ENCODE data around the gene OR8B3. TPM values are rescaled to one million over a fixed set of nuclear protein-coding genes. Genes with fewer than 3 reads are reported as not detected.
"Not testable (repeated sequence)": the region's sequence is repeated elsewhere in the genome, so short reads cannot be mapped to it uniquely, and the experiment has no call there.

OR8B3 gene
- total and polyA plus RNA-seq, 10 of the 15 experiments (the other 5 are each of a cell fraction or from before 2014, with no cell fraction given), result not detected

DNA sequence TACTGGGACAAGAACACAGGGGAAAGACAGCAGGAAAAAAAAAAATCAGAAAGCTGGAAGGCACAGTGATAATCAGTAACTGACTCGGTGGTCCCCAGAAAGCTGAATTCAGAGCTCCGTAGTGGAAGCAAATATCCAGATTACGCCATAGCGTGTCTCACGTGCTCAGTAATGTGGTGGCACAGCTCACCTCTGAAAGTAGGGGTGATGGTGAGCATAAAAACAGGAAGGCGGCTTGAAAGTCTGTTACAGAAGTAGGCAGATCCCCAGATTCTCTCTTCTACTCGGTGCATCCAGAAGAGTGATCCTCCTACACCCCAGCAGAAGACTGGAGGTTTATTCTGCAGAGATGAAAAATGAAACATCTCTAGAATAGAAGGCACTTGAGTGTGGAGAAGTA is 11.1 kb upstream of the OR8B3 start (continued):
- TF ChIP-seq ZBTB40 (IDR thresholded peaks at IDR 0.05; ENCODE audit: borderline replicate concordance), result no peak

DNA sequence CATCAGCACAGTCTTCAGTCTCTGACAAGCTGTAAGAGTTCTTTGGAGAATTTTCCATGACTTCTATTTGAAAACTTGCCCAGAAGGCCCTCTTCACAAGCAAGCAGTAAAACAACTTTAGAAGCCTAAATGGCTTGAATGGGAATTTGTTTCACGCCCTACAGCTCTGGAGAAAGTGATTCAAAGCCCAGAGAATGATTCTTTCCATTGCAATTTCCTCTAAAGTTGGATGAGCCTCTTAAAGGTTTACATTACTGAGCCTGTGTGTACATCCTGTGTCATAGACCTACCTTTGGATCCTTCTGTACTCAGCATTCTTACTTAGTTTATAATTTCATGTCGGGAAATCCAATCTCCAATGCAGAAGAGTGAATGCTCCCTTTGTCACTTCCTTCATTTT is 6.8 kb upstream of the OR8B3 start:
- Histone ChIP-seq H4K20me1 (ENCODE audit: control insufficient read depth, insufficient read depth) (no peaks in the 10 kb centered on the region), H3K4me2 (ENCODE audit: control insufficient read depth, insufficient read depth) (no peak overlapping the region), H3K79me2 (ENCODE audit: control insufficient read depth, insufficient read depth, low read length) (no peaks in the 10 kb centered on the region), H3K27me3 (replicated peaks in 1 of 2; ENCODE audit: control insufficient read depth in 2 of 2, insufficient read depth in 2 of 2, low read length in 1 of 2) (0 out of 4 replicates have a peak, but pooled peaks cover 0 to 2% of the 10 kb centered on the region in 2 experiments), H3K36me3 (ENCODE audit: control insufficient read depth in 2 of 2, insufficient read depth in 2 of 2, low read length in 1 of 2) (no peaks in the 10 kb centered on the region), H2AFZ (ENCODE audit: control insufficient read depth, low read depth, low read length) (no peak overlapping the region), H3K9me3 (replicated peaks; ENCODE audit: control insufficient read depth, insufficient read depth, low read length) (no peaks in the 10 kb centered on the region), H3K4me3 (no peak overlapping the region), H3K9ac (ENCODE audit: control insufficient read depth, insufficient read depth, low read length) (no peak overlapping the region), H3K4me1 (ENCODE audit: control insufficient read depth, insufficient read depth, low read length) (no peaks in the 10 kb centered on the region), H3K27ac (ENCODE audit: control insufficient read depth, insufficient read depth) (no peak overlapping the region)
- CTCF ChIA-PET, result interaction anchor here (1.4 kb wide), 1 partner anchor 334 kb away, joined by 3 read pairs; no protein-coding TSS in a partner anchor
- FAIRE-seq (no peak), DNase-seq (ENCODE audit: low read depth, low spot score) (no peak), ATAC-seq (no peak)
- 0% methylated on average over 2 of the region's 2 CpGs for WGBS (ENCODE audit: insufficient coverage, insufficient replicate concordance, low lambda C conversion rate, missing lambda C conversion rate)
- POLR2A ChIA-PET, result no interaction called here
- in situ Hi-C loops (cut with MboI) (loop anchor here (25.0 kb wide), 1 partner anchor 432 kb away; no protein-coding TSS in a partner anchor), intact Hi-C loops (cut with micrococcal nuclease; ENCODE audit: unreplicated experiment) (no loop called here)
- SMC1A ChIA-PET (ENCODE audit: uncharacterized antibody, unreplicated experiment), result no interaction called here
- no peak for TF ChIP-seq RCOR1 (conservative IDR thresholded peaks at IDR 0.05; ENCODE audit: low read depth, low read length)
- TF ChIP-seq HDGF (IDR thresholded peaks at IDR 0.05), result no peak
- RAD21 ChIA-PET (ENCODE audit: unreplicated experiment), result no interaction called here
- BruUV-seq (replicated peaks), result no TSS peak

DNA sequence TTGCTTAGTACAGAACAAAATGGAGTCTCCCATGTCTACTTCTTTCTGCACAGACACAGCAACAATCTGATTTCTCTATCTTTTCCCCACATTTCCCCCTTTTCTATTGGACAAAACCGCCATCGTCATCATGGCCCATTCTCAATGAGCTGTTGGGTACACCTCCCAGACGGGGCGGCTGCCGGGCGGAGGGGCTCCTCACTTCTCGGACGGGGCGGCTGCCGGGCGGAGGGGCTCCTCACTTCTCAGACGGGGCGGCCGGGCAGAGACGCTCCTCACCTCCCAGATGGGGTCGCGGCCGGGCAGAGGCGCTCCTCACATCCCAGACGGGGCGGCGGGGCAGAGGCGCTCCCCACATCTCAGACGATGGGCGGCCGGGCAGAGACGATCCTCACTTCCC is 4.4 kb upstream of the OR8B3 start:
- ChIA-PET SMC1A (ENCODE audit: uncharacterized antibody, unreplicated experiment) (interaction anchor here (1.6 kb wide), 1 partner anchor 182 kb away, joined by 5 read pairs; no protein-coding TSS in a partner anchor), CTCF (interaction anchor here (0.7 to 2.2 kb wide), 7 partner anchors 73 to 435 kb away, joined by 4 to 13 read pairs (median 5); partner anchors contain the start of gene TBRG1)
- H3K9me3 ChIP-seq (replicated peaks; ENCODE audit: control insufficient read depth, insufficient read depth, low read length); H2AFZ ChIP-seq (ENCODE audit: control insufficient read depth, low read depth, low read length); POLR2A ChIA-PET; H4K20me1 ChIP-seq (ENCODE audit: control insufficient read depth, insufficient read depth); H3K36me3 ChIP-seq (ENCODE audit: control insufficient read depth in 2 of 2, insufficient read depth in 2 of 2, low read length in 1 of 2); H3K27me3 ChIP-seq (replicated peaks in 1 of 2; ENCODE audit: control insufficient read depth in 2 of 2, insufficient read depth in 2 of 2, low read length in 1 of 2); H3K79me2 ChIP-seq (ENCODE audit: control insufficient read depth, insufficient read depth, low read length); H3K4me3 ChIP-seq; H3K4me2 ChIP-seq (ENCODE audit: control insufficient read depth, insufficient read depth); DNase-seq (ENCODE audit: low read depth, low spot score); H3K9ac ChIP-seq (ENCODE audit: control insufficient read depth, insufficient read depth, low read length); H3K27ac ChIP-seq (ENCODE audit: control insufficient read depth, insufficient read depth); FAIRE-seq; ATAC-seq; H3K4me1 ChIP-seq (ENCODE audit: control insufficient read depth, insufficient read depth, low read length); RAD21 ChIA-PET (ENCODE audit: unreplicated experiment); BruUV-seq (replicated peaks): not testable (repeated sequence)
- 90% methylated on average over 10 of the region's 27 CpGs for WGBS (ENCODE audit: insufficient coverage, insufficient replicate concordance, low lambda C conversion rate, missing lambda C conversion rate)
- in situ Hi-C loops (cut with MboI), result loop anchor here (25.0 kb wide), 1 partner anchor 434 kb away; no protein-coding TSS in a partner anchor
- intact Hi-C loops (cut with micrococcal nuclease; ENCODE audit: unreplicated experiment), result loop anchor here (5.0 kb wide), 1 partner anchor 464 kb away; the partner anchor contains the start of gene ROBO3

All from GM12878 (cell line).